HCT116 (cell line): ENCODE results near the gene RACK1. TPM values are rescaled to one million over a fixed set of nuclear protein-coding genes. Genes with fewer than 3 reads are reported as not detected.

ENCODE experiments used
- ATAC-seq: fragments of 200-7000 bp; cut with Tn5 transposase; 2 replicates; pipeline ENCODE4 v1.9.1; 2020; ENCODE audit warnings: mild to moderate bottlenecking, moderate library complexity
- BruUV-seq: library from RNA; stranded (reverse); fragments of 400-500 nt; replicated peaks from 2 replicates; lab custom pipeline; 2021; lab: Mats Ljungman, UMichigan
- CTCF ChIA-PET: fragments of 300-600 bp; sonication (Branson Sonifier 250); formaldehyde crosslinking; loops from one replicate; lab custom pipeline; 2021; ENCODE audit warnings: antibody characterized with exemption; lab: Charles Lee
- POLR2A ChIA-PET: fragments of 300-600, 350-600 bp; sonication (Branson Sonifier 250); formaldehyde crosslinking; loops from one replicate; lab custom pipeline; 2021; ENCODE audit warnings: antibody characterized with exemption; lab: Charles Lee
- RAD21 ChIA-PET, 2 experiments: fragments of 300-600 bp; sonication (Branson Sonifier 250); formaldehyde crosslinking; loops; one replicate each; lab custom pipeline; 2023; ENCODE audit warnings: low total read pairs in 2 of 2; ENCODE audit not compliant: uncharacterized antibody in 2 of 2, unreplicated experiment in 2 of 2, low non-redundant PET in 1 of 2; lab: Charles Lee
- DNase-seq: peaks from one replicate; pipeline ENCODE4 v3.0.0-alpha.2; 2010; ENCODE audit warnings: low read depth, low spot score
- H2AFZ ChIP-seq: fragments of 200-600 bp; shearing (Covaris generic), sonication (generic); 2 replicates; pipeline ENCODE4 v1.6.1; 2017; ENCODE audit warnings: low read depth, mixed run types, mixed read lengths, antibody characterized with exemption, low read length; ENCODE audit not compliant: poor library complexity, severe bottlenecking
- H3K27ac ChIP-seq: 2 replicates; pipeline ENCODE4 v1.5.1; 2012; ENCODE audit warnings: low read depth, low read length
- H3K27me3 ChIP-seq: fragments of 200-600 bp; sonication (generic); 2 replicates; pipeline ENCODE4 v1.6.1; 2016; ENCODE audit warnings: mixed run types, low read length, mixed read lengths; ENCODE audit not compliant: insufficient read depth
- H3K36me3 ChIP-seq, 2 experiments: fragments of 200-500 bp in 1 of 2; fragments of 200-600 bp in 1 of 2; sonication (Bioruptor generic) in 1 of 2; sonication (generic) in 1 of 2; 2 replicates each; pipeline versions ENCODE4 v1.5.1 to v1.6.1; 2014 to 2016; ENCODE audit warnings: low read length in 2 of 2, inconsistent platforms in 1 of 2, mixed read lengths in 1 of 2, mixed run types in 1 of 2; ENCODE audit not compliant: insufficient read depth in 2 of 2, control insufficient read depth in 1 of 2
- H3K4me1 ChIP-seq, 2 experiments: fragments of 200-600 bp in 1 of 2; sonication (generic) in 1 of 2; 2 replicates each; pipeline versions ENCODE4 v1.5.1 to v1.6.1; 2012 to 2017; ENCODE audit warnings: low read length in 2 of 2, inconsistent platforms in 1 of 2, mild to moderate bottlenecking in 1 of 2, mixed read lengths in 1 of 2, mixed run types in 1 of 2, moderate library complexity in 1 of 2; ENCODE audit not compliant: insufficient read depth in 2 of 2, control insufficient read depth in 1 of 2
- H3K4me2 ChIP-seq: fragments of 200-600 bp; sonication (generic); 2 replicates; pipeline ENCODE4 v1.6.1; 2017; ENCODE audit warnings: mixed run types, low read length, mixed read lengths
- H3K4me3 ChIP-seq, 2 experiments: fragments of 200-600 bp in 1 of 2; sonication (generic) in 1 of 2; replicated peaks in 1 of 2; 2 replicates each; pipeline ENCODE4 v1.5.1; 2011 to 2016; ENCODE audit warnings: low read length in 2 of 2, control low read depth in 1 of 2, low read depth in 1 of 2, mild to moderate bottlenecking in 1 of 2, mixed read lengths in 1 of 2, mixed run types in 1 of 2
- H3K79me2 ChIP-seq: fragments of 200-600 bp; sonication (generic); 2 replicates; pipeline ENCODE4 v1.6.1; 2017; ENCODE audit warnings: mild to moderate bottlenecking, mixed run types, low read length, moderate library complexity, mixed read lengths; ENCODE audit not compliant: insufficient read depth
- H3K9ac ChIP-seq: fragments of 200-600 bp; sonication (generic); 2 replicates; pipeline ENCODE4 v1.6.1; 2016; ENCODE audit warnings: low read length, mixed read lengths
- H3K9me2 ChIP-seq: fragments of 200-600 bp; sonication (generic), shearing (Covaris generic); 2 replicates; pipeline ENCODE4 v1.6.1; 2017; ENCODE audit warnings: mixed run types, mild to moderate bottlenecking, moderate library complexity; ENCODE audit not compliant: insufficient read depth
- H3K9me3 ChIP-seq, 2 experiments: fragments of 200-500 bp in 1 of 2; fragments of 200-600 bp in 1 of 2; sonication (Bioruptor generic) in 1 of 2; sonication (generic) in 1 of 2; 2 replicates each; pipeline ENCODE4 v1.6.1; 2014 to 2017; ENCODE audit warnings: low read length in 2 of 2, mixed read lengths in 2 of 2, inconsistent platforms in 1 of 2, low read depth in 1 of 2, mild to moderate bottlenecking in 1 of 2, mixed run types in 1 of 2, moderate library complexity in 1 of 2; ENCODE audit not compliant: control insufficient read depth in 1 of 2, insufficient read depth in 1 of 2
- H4K20me1 ChIP-seq: fragments of 200-600 bp; sonication (generic), shearing (Covaris generic); 2 replicates; pipeline ENCODE4 v1.6.1; 2017; ENCODE audit warnings: mixed run types, mild to moderate bottlenecking, moderate library complexity; ENCODE audit not compliant: insufficient read depth
- ATF3 ChIP-seq: IDR thresholded peaks from 2 replicates; pipeline ENCODE4 v1.6.1; 2012
- CBX3 ChIP-seq: IDR thresholded peaks from 2 replicates; pipeline ENCODE4 v1.6.1; 2012; ENCODE audit warnings: low read depth
- CEBPB ChIP-seq: IDR thresholded peaks from 2 replicates; pipeline ENCODE4 v1.6.1; 2012; ENCODE audit warnings: low read depth
- CTCF ChIP-seq, 3 experiments: fragments of 200-600 bp in 1 of 3; sonication (generic) in 1 of 3; IDR thresholded peaks in 2 of 3; conservative IDR thresholded peaks in 1 of 3; 2 replicates each; pipeline ENCODE4 v1.5.1; 2012 to 2017; ENCODE audit warnings: low read depth in 2 of 3, low read length in 2 of 3, antibody characterized with exemption in 1 of 3, borderline replicate concordance in 1 of 3, control low read depth in 1 of 3, mild to moderate bottlenecking in 1 of 3, mixed read lengths in 1 of 3, mixed run types in 1 of 3, moderate library complexity in 1 of 3; ENCODE audit not compliant: insufficient read depth in 1 of 3
- EGR1 ChIP-seq: IDR thresholded peaks from 2 replicates; pipeline ENCODE4 v1.6.1; 2012; ENCODE audit warnings: low read depth
- ELF1 ChIP-seq: IDR thresholded peaks from 2 replicates; pipeline ENCODE4 v1.6.1; 2012; ENCODE audit warnings: low read depth, borderline replicate concordance
- EZH2 ChIP-seq: fragments of 200-600 bp; sonication (generic); IDR thresholded peaks from 2 replicates; pipeline ENCODE4 v1.6.1; 2017; ENCODE audit warnings: antibody characterized with exemption, mixed run types
- EZH2phosphoT487 ChIP-seq: fragments of 200-600 bp; IDR thresholded peaks from 2 replicates; pipeline ENCODE4 v1.6.1; 2018; ENCODE audit warnings: antibody characterized with exemption, borderline replicate concordance
- FOSL1 ChIP-seq: IDR thresholded peaks from 2 replicates; pipeline ENCODE4 v1.6.1; 2012; ENCODE audit warnings: low read depth
- MAX ChIP-seq: IDR thresholded peaks from 2 replicates; pipeline ENCODE4 v1.6.1; 2012
- POLR2A ChIP-seq: IDR thresholded peaks from 2 replicates; pipeline ENCODE4 v1.7.0; 2011; ENCODE audit warnings: borderline replicate concordance; ENCODE audit not compliant: insufficient read depth, insufficient read length; ENCODE audit errors: extremely low read depth
- POLR2AphosphoS5 ChIP-seq: IDR thresholded peaks from 2 replicates; pipeline ENCODE4 v1.6.1; 2011; ENCODE audit warnings: mild to moderate bottlenecking, low read depth, low read length, moderate library complexity
- SIN3A ChIP-seq: IDR thresholded peaks from 2 replicates; pipeline ENCODE4 v1.6.1; 2012; ENCODE audit warnings: low read depth
- SP1 ChIP-seq: IDR thresholded peaks from 2 replicates; pipeline ENCODE4 v1.6.1; 2012; ENCODE audit warnings: low read depth
- SRF ChIP-seq: IDR thresholded peaks from 2 replicates; pipeline ENCODE4 v1.6.1; 2012; ENCODE audit warnings: low read depth
- TCF7L2 ChIP-seq: IDR thresholded peaks from 2 replicates; pipeline ENCODE4 v1.7.0; 2011; ENCODE audit warnings: borderline replicate concordance, inconsistent platforms; ENCODE audit not compliant: insufficient read depth, insufficient read length; ENCODE audit errors: extremely low read depth
- YY1 ChIP-seq: IDR thresholded peaks from 2 replicates; pipeline ENCODE4 v1.6.1; 2011; ENCODE audit warnings: low read length, low read depth, moderate library complexity, mild to moderate bottlenecking; ENCODE audit not compliant: insufficient replicate concordance; ENCODE audit errors: extremely low read depth
- ZBTB33 ChIP-seq: IDR thresholded peaks from 2 replicates; pipeline ENCODE4 v1.6.1; 2011; ENCODE audit warnings: mild to moderate bottlenecking, low read length, moderate library complexity; ENCODE audit not compliant: insufficient replicate concordance; ENCODE audit errors: extremely low read depth
- ZFX ChIP-seq: fragments of 450-650 bp; IDR thresholded peaks from 2 replicates; pipeline ENCODE4 v1.6.1; 2017
- ZNF274 ChIP-seq: fragments of 200-500 bp; sonication (Bioruptor generic); IDR thresholded peaks from 2 replicates; pipeline ENCODE4 v1.6.1; 2014; ENCODE audit warnings: mild to moderate bottlenecking, low read depth, low read length, inconsistent platforms
- intact Hi-C: fragments of 100-400 bp; cut with micrococcal nuclease; formaldehyde crosslinking; loops from 2 replicates; pipeline ENCODE4 v1.10.0; 2022
- total RNA-seq: library from RNA; stranded (reverse); gene quantifications from one replicate; pipeline ENCODE4 v1.2.1, GENCODE V29; 2021; ENCODE audit not compliant: unreplicated experiment

RACK1 gene
- total RNA-seq, 1 experiment from 2014 or later: 2,432 TPM

- intact Hi-C loops: no loop called here
- H3K27ac ChIP-seq: no peak overlapping the region
- H3K4me3 ChIP-seq: no peak overlapping the region
- H3K36me3 ChIP-seq: peaks cover 11 to 14% of the 10 kb centered on the region in 2 experiments; a peak in 3 of 4 replicates
- H3K4me1 ChIP-seq: no peaks in the 10 kb centered on the region
- no peaks in the 10 kb centered on the region for H3K9me3 ChIP-seq
- no peaks in the 10 kb centered on the region for H3K9me2 ChIP-seq
- CTCF ChIA-PET: no interaction called here
- TF ChIP-seq TCF7L2: no peak
- TF ChIP-seq CTCF (IDR thresholded peaks at IDR 0.05 in 2 of 3, conservative IDR thresholded peaks at IDR 0.05 in 1 of 3; ENCODE audit: borderline replicate concordance in 1 of 3, insufficient read depth in 1 of 3, low read depth in 2 of 3, low read length in 2 of 3): no peak
- no peak for TF ChIP-seq MAX
- TF ChIP-seq ZNF274: no peak
- no peak for TF ChIP-seq ELF1
- no peak for TF ChIP-seq CBX3
- no peak for TF ChIP-seq ZFX
- no peak for TF ChIP-seq SP1
- TF ChIP-seq SRF: no peak
- TF ChIP-seq ATF3: no peak
- no peak for TF ChIP-seq POLR2AphosphoS5
- TF ChIP-seq POLR2A: no peak
- no peak for TF ChIP-seq EGR1
- TF ChIP-seq YY1: no peak
- TF ChIP-seq EZH2phosphoT487: no peak
- TF ChIP-seq CEBPB: no peak
- no peak for TF ChIP-seq ZBTB33
- no peak for TF ChIP-seq EZH2
- TF ChIP-seq FOSL1: no peak
- TF ChIP-seq SIN3A: no peak
- TF ChIP-seq, all 23 proteins: peak for 0
- no TSS peak for BruUV-seq
- Histone ChIP-seq H3K79me2 (peaks cover 23% of the 10 kb centered on the region), H2AFZ (no peak overlapping the region), H3K4me2 (no peak overlapping the region), H3K9ac (no peak overlapping the region), H4K20me1 (no peaks in the 10 kb centered on the region), H3K27me3 (no peaks in the 10 kb centered on the region)
- ChIA-PET POLR2A (no interaction called here), RAD21 (no interaction called here)
- no peak for DNase-seq
- no peak for ATAC-seq
These were observed 13.2 kb downstream of the RACK1 start for GRCh38 chr5:181230551-181230950.
